ENCODE measurements around the gene WNK2.

Gene WNK2

DNA sequence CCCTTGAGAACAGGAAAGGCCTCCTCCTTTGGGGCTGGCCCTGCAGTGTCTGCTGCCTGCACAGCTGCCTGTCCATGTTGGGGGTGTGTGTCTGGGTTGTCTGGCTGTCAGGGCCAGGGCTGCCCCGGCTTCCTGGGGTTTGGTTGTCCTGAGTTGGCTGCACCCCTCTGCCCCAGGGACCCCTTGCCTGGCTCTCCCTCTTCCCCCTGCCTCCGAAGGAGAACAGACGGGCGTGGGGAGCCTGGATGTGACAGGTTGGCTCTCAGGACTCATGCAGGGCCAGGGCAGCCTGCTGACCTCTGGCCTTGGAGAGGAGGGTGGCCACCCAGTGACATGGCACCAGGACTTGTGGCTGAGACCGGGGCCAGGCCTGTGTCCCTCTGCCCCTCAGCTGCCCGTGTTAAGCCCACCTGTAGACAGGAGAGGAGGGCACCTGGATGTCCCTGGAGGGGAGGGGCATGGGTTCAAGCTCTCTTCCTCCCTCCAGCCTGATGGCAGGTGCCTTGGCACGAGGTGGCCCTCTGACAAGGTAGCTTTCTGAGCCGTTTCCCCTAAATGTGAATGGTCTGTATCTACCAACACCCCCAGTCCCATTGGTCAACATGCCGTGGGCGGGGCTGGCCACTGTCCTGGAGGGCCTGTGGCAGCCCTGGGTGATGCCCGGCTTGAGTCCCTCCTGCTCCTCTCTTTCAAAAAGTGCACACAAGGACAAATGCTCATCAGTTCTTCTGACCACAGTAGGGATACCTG is 34.9 kb downstream of the WNK2 start:
- H3K4me3 ChIP-seq (ENCODE audit: low read length) = no peak overlapping the region
- H3K4me1 ChIP-seq (ENCODE audit: insufficient read depth, low read length) = no peaks in the 10 kb centered on the region
- H3K27ac ChIP-seq (ENCODE audit: low read length) = no peak overlapping the region
- H3K9me3 ChIP-seq (ENCODE audit: insufficient read depth, low read depth, low read length) = 0 out of 2 replicates have a peak, but pooled peaks cover 3% of the 10 kb centered on the region
- H3K36me3 ChIP-seq (ENCODE audit: insufficient read depth, low read depth, low read length) = no peaks in the 10 kb centered on the region
- no peaks in the 10 kb centered on the region for H3K27me3 ChIP-seq (ENCODE audit: insufficient read depth, low read length)
- H3K9ac ChIP-seq (ENCODE audit: low read depth, low read length) = no peak overlapping the region

- H3K36me3 ChIP-seq (ENCODE audit: insufficient read depth, low read depth, low read length) = no peaks in the 10 kb centered on the region
- no peak overlapping the region for H3K9ac ChIP-seq (ENCODE audit: low read depth, low read length)
- H3K4me3 ChIP-seq (ENCODE audit: low read length) = no peak overlapping the region
- 0 out of 2 replicates have a peak, but pooled peaks cover 3% of the 10 kb centered on the region for H3K9me3 ChIP-seq (ENCODE audit: insufficient read depth, low read depth, low read length)
- H3K27ac ChIP-seq (ENCODE audit: low read length) = no peak overlapping the region
- 0 out of 2 replicates have a peak, but pooled peaks cover 4% of the 10 kb centered on the region for H3K4me1 ChIP-seq (ENCODE audit: insufficient read depth, low read length)
- no peaks in the 10 kb centered on the region for H3K27me3 ChIP-seq (ENCODE audit: insufficient read depth, low read length)
Measured at GRCh38 chr9:93219692-93220091, 35.8 kb downstream of the WNK2 start.

DNA sequence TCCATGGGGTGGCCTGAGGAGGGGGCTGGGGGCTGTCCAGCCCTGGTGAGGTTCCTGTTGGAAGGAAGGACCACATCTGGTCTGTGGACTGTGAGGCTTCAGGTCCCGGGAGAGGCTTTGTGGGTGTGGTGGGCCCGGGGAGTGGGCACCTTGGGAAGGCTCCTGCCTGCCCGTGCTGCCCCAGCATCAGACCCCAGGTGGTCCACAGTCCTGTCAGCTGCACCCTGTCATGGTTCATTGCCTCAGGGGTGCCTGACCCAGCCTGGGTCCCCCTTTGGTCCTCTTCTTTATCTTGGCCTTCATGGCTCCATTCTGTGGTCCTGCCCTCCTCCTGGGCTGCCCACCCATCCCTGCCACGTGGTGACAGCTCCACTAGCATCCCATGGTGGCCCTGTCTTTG is 36.7 kb downstream of the WNK2 start:
- no peak overlapping the region for H3K27ac ChIP-seq (ENCODE audit: low read length)
- H3K9me3 ChIP-seq (ENCODE audit: insufficient read depth, low read depth, low read length) = no peaks in the 10 kb centered on the region
- no peak overlapping the region for H3K4me3 ChIP-seq (ENCODE audit: low read length)
- H3K27me3 ChIP-seq (ENCODE audit: insufficient read depth, low read length) = no peaks in the 10 kb centered on the region
- H3K36me3 ChIP-seq (ENCODE audit: insufficient read depth, low read depth, low read length) = no peaks in the 10 kb centered on the region
- no peak overlapping the region for H3K9ac ChIP-seq (ENCODE audit: low read depth, low read length)
- H3K4me1 ChIP-seq (ENCODE audit: insufficient read depth, low read length) = 0 out of 2 replicates have a peak, but pooled peaks cover 7% of the 10 kb centered on the region

DNA sequence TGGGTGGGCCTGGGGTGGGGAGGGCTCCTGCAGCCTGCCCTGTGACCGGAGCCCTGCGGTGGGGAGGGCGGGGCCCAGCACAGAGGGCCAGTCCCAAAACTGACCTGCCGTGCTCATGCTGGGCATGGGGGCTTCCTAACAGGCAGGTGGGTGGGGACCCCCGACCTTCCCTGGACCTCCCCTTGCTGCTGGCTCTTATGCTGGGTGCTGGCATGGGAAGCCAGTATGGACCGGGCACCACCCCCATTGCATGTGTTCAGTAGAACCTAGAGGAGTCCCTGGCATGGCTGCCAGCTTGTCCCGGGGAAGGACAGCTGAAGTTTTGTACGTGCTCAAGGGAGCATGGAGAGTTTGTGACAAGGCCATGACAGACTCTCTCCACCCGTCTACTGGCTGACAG is 37.1 kb downstream of the WNK2 start:
- Histone ChIP-seq H3K27me3 (ENCODE audit: insufficient read depth, low read length) (no peaks in the 10 kb centered on the region), H3K9ac (ENCODE audit: low read depth, low read length) (no peak overlapping the region), H3K4me1 (ENCODE audit: insufficient read depth, low read length) (0 out of 2 replicates have a peak, but pooled peaks cover 7% of the 10 kb centered on the region), H3K4me3 (ENCODE audit: low read length) (no peak overlapping the region), H3K36me3 (ENCODE audit: insufficient read depth, low read depth, low read length) (no peaks in the 10 kb centered on the region), H3K9me3 (ENCODE audit: insufficient read depth, low read depth, low read length) (no peaks in the 10 kb centered on the region), H3K27ac (ENCODE audit: low read length) (no peak overlapping the region)

DNA sequence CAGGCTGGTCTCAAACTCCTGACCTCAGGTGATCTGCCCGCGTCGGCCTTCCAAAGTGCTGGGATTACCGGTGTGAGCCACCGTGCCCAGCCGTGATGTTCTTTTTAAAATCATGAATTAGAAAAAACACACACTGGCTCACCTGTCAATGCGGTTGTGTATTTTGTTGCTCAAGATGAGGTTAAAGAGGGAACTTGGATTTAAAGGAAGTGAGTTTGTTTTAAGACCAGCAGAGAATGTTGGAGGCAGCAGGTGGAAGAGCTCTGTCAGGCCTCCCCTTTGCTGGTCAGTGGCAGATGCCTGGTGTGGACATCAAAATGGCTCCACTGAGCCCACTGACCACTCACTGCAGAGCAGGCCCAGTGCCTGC is 38.9 kb downstream of the WNK2 start:
- Histone ChIP-seq H3K36me3 (ENCODE audit: insufficient read depth, low read depth, low read length) (no peaks in the 10 kb centered on the region), H3K27ac (ENCODE audit: low read length) (no peak overlapping the region), H3K9me3 (ENCODE audit: insufficient read depth, low read depth, low read length) (no peaks in the 10 kb centered on the region), H3K4me3 (ENCODE audit: low read length) (no peak overlapping the region), H3K27me3 (ENCODE audit: insufficient read depth, low read length) (no peaks in the 10 kb centered on the region), H3K4me1 (ENCODE audit: insufficient read depth, low read length) (0 out of 2 replicates have a peak, but pooled peaks cover 7% of the 10 kb centered on the region), H3K9ac (ENCODE audit: low read depth, low read length) (no peak overlapping the region)

GRCh38 chr9:93223260-93224180 is 39.6 kb downstream of the WNK2 start:
- Histone ChIP-seq H3K4me1 (ENCODE audit: insufficient read depth, low read length) (0 out of 2 replicates have a peak, but pooled peaks cover 7% of the 10 kb centered on the region), H3K9me3 (ENCODE audit: insufficient read depth, low read depth, low read length) (no peaks in the 10 kb centered on the region), H3K4me3 (ENCODE audit: low read length) (no peak overlapping the region), H3K27ac (ENCODE audit: low read length) (no peak overlapping the region), H3K27me3 (ENCODE audit: insufficient read depth, low read length) (no peaks in the 10 kb centered on the region), H3K9ac (ENCODE audit: low read depth, low read length) (no peak overlapping the region), H3K36me3 (ENCODE audit: insufficient read depth, low read depth, low read length) (no peaks in the 10 kb centered on the region)

- no peaks in the 10 kb centered on the region for H3K27me3 ChIP-seq (ENCODE audit: insufficient read depth, low read length)
- H3K9ac ChIP-seq (ENCODE audit: low read depth, low read length) = no peak overlapping the region
- H3K4me1 ChIP-seq (ENCODE audit: insufficient read depth, low read length) = 0 out of 2 replicates have a peak, but pooled peaks cover 7% of the 10 kb centered on the region
- H3K36me3 ChIP-seq (ENCODE audit: insufficient read depth, low read depth, low read length) = no peaks in the 10 kb centered on the region
- no peak overlapping the region for H3K27ac ChIP-seq (ENCODE audit: low read length)
- no peak overlapping the region for H3K4me3 ChIP-seq (ENCODE audit: low read length)
- no peaks in the 10 kb centered on the region for H3K9me3 ChIP-seq (ENCODE audit: insufficient read depth, low read depth, low read length)
Measured at GRCh38 chr9:93224591-93224990, 40.7 kb downstream of the WNK2 start.

DNA sequence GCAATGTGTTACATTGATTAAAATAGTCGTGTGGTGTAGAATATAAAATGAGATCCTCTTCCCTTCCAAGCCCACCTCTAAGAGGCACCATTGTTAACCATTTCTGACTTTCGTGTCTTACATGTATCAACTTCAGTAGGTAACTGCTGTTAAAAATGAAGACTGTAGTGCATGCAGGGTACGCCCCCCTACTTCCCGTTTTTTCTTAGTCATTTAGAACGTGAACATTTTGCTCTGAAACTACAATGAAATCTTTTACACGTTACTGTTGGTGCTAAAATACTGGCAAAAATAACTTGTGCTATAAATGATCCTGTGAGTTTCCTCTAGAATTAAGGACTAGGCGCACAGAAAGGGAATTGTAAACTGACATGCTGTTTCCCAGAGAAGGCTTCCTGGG is 41.5 kb downstream of the WNK2 start:
- H3K27ac ChIP-seq (ENCODE audit: low read length) = no peak overlapping the region
- no peaks in the 10 kb centered on the region for H3K27me3 ChIP-seq (ENCODE audit: insufficient read depth, low read length)
- H3K4me1 ChIP-seq (ENCODE audit: insufficient read depth, low read length) = 0 out of 2 replicates have a peak, but pooled peaks cover 7% of the 10 kb centered on the region
- H3K9me3 ChIP-seq (ENCODE audit: insufficient read depth, low read depth, low read length) = no peaks in the 10 kb centered on the region
- H3K9ac ChIP-seq (ENCODE audit: low read depth, low read length) = no peak overlapping the region
- H3K4me3 ChIP-seq (ENCODE audit: low read length) = no peak overlapping the region
- H3K36me3 ChIP-seq (ENCODE audit: insufficient read depth, low read depth, low read length) = no peaks in the 10 kb centered on the region

GRCh38 chr9:93225892-93226291 is 42.0 kb downstream of the WNK2 start:
- no peak overlapping the region for H3K4me3 ChIP-seq (ENCODE audit: low read length)
- H3K36me3 ChIP-seq (ENCODE audit: insufficient read depth, low read depth, low read length) = 0 out of 2 replicates have a peak, but pooled peaks cover 2% of the 10 kb centered on the region
- H3K27me3 ChIP-seq (ENCODE audit: insufficient read depth, low read length) = no peaks in the 10 kb centered on the region
- 0 out of 2 replicates have a peak, but pooled peaks cover 7% of the 10 kb centered on the region for H3K4me1 ChIP-seq (ENCODE audit: insufficient read depth, low read length)
- no peak overlapping the region for H3K27ac ChIP-seq (ENCODE audit: low read length)
- no peaks in the 10 kb centered on the region for H3K9me3 ChIP-seq (ENCODE audit: insufficient read depth, low read depth, low read length)
- H3K9ac ChIP-seq (ENCODE audit: low read depth, low read length) = no peak overlapping the region

- H3K27ac ChIP-seq (ENCODE audit: low read length) = no peak overlapping the region
- H3K9me3 ChIP-seq (ENCODE audit: insufficient read depth, low read depth, low read length) = no peaks in the 10 kb centered on the region
- H3K9ac ChIP-seq (ENCODE audit: low read depth, low read length) = no peak overlapping the region
- 0 out of 2 replicates have a peak, but pooled peaks cover 4% of the 10 kb centered on the region for H3K36me3 ChIP-seq (ENCODE audit: insufficient read depth, low read depth, low read length)
- no peaks in the 10 kb centered on the region for H3K27me3 ChIP-seq (ENCODE audit: insufficient read depth, low read length)
- no peak overlapping the region for H3K4me3 ChIP-seq (ENCODE audit: low read length)
- H3K4me1 ChIP-seq (ENCODE audit: insufficient read depth, low read length) = 0 out of 2 replicates have a peak, but pooled peaks cover 7% of the 10 kb centered on the region
Measured at GRCh38 chr9:93226819-93227218, 42.9 kb downstream of the WNK2 start.

GRCh38 chr9:93228030-93228429 is 44.1 kb downstream of the WNK2 start:
- Histone ChIP-seq H3K4me1 (ENCODE audit: insufficient read depth, low read length) (0 out of 2 replicates have a peak, but pooled peaks cover 7% of the 10 kb centered on the region), H3K4me3 (ENCODE audit: low read length) (no peak overlapping the region), H3K9me3 (ENCODE audit: insufficient read depth, low read depth, low read length) (no peaks in the 10 kb centered on the region), H3K9ac (ENCODE audit: low read depth, low read length) (no peak overlapping the region), H3K36me3 (ENCODE audit: insufficient read depth, low read depth, low read length) (0 out of 2 replicates have a peak, but pooled peaks cover 4% of the 10 kb centered on the region), H3K27ac (ENCODE audit: low read length) (no peak overlapping the region), H3K27me3 (ENCODE audit: insufficient read depth, low read length) (no peaks in the 10 kb centered on the region)
